Stimulated activated CD4-positive, alpha-beta T cell treated with anti-CD3 and anti-CD28 coated beads, Interleukin-4, amount 100 ng/mL, for 24 hours (primary cell): ENCODE results near the gene INPP5A.

Experiments used
- DNase-seq: peaks from one replicate; pipeline ENCODE4 v3.0.0-alpha.2; 2020

INPP5A gene

GRCh38 chr10:132616170-132616995 is 78.8 kb downstream of the INPP5A start:
- DNase-seq, result peak; percentile 56

DNA sequence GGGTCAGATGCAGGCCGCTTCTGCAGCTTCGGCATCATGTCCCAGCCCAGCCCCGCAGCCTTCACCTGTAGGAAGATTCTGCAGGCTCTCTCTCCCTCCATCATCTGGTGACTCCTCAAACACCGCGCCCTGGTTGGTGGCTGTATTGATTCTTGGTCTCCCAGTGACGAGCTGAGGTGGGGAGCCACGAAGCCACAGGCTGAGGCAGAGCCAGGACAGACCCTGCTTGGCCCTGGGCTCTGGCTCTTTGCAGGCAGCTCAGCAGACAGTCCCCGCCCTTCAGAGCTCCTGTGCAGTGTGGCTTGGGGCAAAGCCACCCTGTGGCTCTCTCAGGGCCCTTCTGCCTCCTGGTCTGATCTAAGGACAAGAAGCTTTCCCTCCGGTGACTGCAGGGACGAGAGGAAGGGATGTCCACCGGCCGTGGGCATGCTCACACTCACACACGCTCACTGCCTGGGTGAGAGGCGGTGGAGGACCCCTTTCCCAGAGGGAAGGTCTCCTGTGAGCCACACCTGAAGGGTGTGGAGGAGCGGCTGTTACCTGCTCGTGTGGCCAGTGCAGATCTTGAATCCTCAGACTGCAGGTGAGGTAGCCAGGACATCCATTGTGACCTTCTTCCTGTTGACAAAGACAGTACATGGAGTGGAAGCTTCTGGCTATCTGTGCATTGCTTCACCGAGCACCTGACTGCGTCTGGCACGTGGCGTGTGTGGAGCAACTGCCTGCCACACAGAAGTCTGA is 79.6 kb downstream of the INPP5A start:
- DNase-seq, result no peak

DNA sequence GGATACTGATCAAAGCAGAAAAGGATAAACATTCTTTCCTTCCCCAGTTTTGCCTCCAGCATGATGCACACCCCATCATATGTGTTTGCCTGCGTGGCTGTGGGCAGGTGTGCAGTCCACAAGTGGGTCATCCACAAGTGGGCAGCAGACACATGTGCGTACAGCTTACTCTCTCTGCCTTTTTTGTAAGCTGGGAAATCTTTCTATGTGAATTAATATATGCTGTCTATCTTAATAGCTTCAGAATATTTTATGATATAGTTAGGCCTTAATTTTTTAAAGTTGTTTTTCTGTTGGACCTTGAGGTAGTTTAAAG is 80.1 kb downstream of the INPP5A start:
- no peak for DNase-seq

- DNase-seq, result no peak
Measured at GRCh38 chr10:132618158-132618919, 80.8 kb downstream of the INPP5A start.

GRCh38 chr10:132619927-132620326 is 82.3 kb downstream of the INPP5A start:
- DNase-seq, result no peak

DNA sequence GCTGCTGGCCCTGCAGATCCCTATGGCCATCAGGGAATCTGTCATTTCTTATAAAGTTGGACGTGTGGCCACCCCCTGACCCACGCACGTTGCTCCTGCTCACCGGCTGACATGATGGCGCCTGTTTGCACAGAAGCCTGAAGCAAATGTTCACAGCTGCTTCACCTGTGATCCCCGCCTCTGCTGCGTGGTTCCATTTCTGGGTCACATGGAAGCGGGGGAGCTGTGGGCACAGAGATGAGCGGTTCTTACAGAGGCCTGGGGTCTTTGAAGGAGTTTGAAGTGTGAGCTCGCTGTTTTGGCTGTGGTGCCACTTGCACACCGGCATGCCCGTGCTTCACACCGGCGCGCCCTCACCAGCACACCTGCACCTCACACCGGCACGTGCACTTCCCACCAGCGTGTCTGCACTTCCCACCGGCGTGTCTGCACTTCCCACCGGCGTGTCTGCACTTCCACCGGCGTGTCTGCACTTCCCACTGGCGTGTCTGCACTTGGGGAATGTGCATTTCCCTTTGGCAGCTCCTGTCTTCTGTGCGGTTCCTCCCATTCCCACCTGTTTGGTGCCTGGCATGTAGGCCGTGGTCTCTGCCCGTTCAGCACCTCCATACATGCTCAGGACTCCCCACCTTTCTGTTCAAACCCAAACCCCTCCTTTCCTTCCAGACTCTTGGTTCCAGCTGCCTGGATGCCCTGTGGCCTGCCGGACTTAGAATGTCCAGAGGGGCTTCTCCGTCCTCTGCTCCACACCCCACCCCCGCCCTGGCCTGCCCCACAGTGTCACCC is 86.7 kb downstream of the INPP5A start:
- no peak for DNase-seq

DNA sequence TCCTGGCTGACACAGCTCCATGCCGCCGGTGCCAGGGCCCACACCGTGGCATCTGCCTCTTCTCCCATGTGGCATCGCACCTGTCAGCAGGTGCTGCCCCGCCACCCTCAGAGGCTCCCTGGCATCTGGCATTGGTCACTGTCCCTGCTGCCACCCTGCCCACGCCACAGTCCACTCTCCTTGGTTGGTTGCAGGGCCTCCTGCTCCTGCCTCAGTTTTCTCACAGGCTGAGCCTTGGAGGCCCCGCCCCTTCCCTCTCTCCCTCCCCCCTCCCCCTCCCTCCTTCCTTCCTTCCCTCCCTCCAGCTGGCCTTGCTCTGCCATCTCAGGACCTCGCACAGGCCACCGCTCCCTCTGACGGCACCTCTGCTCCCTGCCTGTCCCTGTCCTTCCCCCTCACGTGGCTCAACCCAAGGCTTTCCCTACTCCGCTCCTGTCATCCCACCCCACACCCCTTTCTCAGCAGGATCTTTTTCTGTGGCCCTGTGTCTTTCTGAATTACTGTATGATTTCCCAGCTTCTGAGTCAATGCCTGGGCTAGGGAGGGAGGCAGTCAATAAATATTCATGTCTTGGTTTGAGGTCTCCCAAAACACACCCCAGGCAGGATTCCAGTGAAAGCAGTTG is 87.4 kb downstream of the INPP5A start:
- no peak for DNase-seq

DNA sequence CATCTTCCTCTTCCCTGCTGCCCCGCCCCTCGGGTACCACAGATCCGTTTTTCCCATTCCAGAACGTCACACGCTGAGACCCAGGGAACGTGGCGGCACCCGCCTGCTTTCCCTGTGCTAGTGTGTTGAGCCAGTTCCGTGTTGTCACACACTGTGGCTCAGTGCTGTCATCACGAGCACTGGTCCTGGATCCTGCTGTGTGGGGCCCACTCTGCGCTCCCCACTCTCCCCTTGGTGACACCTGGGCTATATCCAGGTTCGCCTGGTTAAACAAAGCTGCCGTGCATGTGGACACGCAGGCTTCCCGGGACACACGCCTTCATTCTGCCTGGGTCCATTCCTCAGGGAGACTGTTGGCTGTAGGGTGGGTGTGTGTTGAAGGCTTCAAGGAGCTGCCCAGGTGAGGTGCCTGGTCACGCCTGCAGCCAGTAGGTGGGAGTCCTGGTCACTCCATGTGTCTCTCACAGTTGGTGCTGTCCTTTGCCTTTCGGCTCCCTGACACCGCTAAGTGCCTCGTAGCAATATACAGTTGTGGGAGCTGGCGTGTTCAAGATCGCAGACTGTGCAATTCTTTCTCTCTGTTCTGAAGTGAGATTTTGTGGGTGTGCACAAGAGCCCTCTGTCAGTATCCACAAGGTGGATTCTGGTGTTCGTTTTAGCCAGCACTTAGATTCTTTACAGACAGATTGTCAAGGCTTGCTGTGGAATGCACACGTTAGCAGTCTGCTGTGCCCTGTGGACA is 88.6 kb downstream of the INPP5A start:
- no peak for DNase-seq

- DNase-seq, result no peak
Measured at GRCh38 chr10:132626761-132627665, 89.4 kb downstream of the INPP5A start.

DNA sequence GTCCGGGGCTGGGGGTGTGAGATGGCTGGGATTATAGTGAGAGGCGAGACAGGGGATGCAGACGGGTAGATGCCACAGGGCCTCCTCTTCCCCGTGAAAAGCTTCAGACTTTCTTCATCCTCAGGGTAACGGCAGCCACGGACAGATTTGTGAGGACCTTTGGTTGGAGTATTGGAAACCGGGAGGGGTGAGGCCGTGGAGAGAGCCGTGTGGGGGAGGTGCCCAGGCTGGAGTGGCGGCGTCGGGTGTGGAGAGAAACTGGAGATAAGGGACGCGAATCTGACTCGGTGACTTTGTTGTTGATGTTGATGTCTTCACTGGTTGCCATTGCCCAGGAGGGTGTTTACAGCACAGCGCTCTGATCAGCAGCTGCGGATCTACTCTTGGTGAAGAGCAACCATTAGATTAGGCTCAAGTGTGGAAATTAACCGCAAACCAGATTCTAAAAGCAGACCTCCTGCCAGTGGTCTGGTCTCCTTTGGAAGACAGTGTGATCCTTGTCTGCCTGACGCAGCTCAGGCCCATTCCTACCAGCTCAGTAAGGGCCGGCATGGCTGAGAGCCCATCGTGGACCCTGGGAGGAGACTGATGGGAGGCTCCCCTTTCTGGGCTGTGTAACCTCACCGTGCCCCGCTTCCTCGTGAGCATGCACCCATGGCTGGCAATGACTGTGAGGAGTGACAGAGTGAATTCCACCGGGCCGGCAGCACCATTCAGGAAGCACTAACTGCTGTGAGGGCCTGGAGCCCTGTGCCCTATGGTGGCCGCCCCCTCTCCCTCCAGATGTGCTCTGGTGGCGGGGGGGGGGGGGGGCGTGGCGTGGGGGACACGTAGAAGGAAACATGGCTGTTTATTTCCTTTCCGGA is 90.3 kb downstream of the INPP5A start:
- no peak for DNase-seq

DNA sequence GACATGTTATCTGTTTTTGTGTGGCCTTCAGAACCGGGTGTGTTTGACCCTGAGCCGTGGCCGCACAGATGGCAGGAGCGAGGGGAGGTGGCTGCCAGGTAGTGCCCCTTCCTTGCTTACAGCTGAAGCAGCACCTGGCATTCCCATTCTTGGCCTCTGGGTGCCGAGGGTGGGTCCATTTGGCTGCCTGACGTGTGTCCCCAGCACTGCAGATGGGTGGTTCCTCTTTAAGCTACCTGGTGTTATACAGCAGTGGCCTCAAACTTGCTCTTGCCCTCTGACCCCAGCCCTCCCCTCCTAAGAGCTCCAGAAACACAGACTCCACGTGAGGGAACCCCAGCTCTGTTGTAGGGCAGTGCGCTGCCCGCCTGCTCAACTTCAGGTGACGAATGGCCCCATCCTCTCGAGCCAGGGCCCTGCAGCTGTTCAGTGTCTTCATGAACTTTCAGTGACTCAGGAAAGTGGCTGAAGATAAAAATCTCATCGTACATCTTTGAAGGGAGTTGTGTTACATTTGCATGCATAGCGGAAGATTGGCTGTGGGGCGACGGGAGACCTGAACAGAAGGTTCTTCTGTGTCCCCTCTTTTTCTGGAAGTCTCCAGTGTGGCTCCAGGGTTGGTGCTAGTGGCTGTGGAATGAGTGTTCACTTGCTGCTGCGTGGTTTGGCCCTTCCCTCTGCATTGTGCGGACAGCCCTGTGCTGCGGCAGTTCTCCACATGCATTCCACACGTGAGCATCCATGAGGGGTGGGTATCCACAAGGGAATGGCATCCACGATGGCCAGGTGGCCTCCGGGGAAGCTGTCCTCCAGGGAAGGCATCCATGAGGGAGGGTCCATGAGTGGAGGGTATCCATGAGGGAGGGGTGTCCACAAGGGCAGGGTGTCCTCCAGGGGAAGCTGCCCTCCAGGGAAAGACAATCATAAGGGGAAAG is 91.6 kb downstream of the INPP5A start:
- no peak for DNase-seq

DNA sequence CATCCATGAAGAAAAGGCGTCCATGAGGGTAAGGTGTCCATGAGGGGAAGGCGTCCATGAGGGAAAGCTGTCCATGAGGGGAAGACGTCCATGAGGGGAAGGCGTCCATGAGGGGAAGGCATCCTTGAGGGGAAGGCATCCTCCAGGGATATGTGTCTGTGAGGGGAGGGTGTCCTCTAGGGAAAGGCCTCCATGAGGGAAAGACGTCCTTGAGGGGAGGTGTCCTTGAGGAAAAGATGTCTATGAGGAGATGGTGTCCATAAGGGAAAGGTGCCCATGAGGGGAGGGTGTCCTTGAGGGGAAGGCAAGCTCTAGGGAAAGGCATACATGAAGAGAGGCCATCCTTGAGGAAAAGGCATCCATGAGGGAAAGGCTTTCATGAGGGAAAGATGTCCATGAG is 92.6 kb downstream of the INPP5A start:
- no peak for DNase-seq

- no peak for DNase-seq
Measured at GRCh38 chr10:132630666-132631337, 93.2 kb downstream of the INPP5A start.

GRCh38 chr10:132631338-132631735 is 93.8 kb downstream of the INPP5A start:
- DNase-seq, result no peak

GRCh38 chr10:132632091-132632561 is 94.5 kb downstream of the INPP5A start:
- DNase-seq, result no peak

DNA sequence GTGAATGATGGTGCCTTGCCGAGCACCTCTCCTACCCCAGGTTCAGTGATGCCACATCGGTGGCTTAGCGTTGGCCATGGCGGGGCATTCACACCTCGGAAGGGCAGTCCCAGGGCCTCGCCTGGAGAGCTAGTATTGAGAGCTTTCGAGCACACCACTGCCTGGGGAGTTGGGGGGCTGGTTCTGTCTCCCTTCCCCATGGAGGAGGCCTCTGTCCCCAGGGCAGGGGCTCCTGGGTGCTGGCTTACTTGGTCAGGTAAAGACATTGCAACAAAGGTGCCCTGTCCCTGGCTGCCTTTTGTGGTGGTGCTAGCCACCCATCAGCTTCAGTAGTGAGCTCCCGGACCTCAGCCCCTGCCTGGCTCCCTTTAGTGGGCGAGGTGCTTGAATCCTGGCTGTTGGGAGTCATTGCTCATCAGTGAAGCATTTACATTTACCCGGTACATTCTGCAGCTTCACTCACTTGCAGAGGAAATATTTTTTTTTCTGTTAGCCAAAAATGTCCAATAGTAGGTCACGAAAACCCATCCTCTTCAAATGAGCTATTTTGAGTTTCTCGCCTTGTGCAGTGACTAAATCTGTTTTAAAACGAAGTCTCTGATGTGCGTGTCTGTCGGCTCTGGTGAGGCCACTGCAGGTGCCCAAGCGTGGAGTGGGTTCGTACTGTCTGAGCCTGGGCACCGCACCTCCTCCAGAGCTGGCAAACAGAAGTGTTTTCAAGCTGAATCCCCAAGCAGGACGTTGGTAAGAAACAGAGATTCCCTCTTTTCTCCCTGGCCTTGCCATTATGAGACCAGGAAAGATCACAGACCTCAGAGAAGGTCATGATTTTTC is 95.5 kb downstream of the INPP5A start:
- no peak for DNase-seq
